Spleen (tissue), 11 donors: Measurements from ENCODE around the gene UFSP2. TPM values are rescaled to one million over a fixed set of nuclear protein-coding genes. Genes with fewer than 3 reads are reported as not detected.
A peak's percentile ranks its signal among the peaks of the same experiment; 100 is the strongest.

ENCODE experiments used
- DNase-seq: peaks from one replicate; pipeline ENCODE4 v3.0.0-alpha.2; 2020
- H3K27ac ChIP-seq, 8 donors: fragments of 200-600 bp; sonication (generic) in 7 of 8; 1 replicate in 4 of 8; 2 replicates in 4 of 8; pipeline versions ENCODE4 v1.5.0 to v1.8.0; 2016 to 2021; ENCODE audit warnings: inconsistent platforms in 4 of 8, mild to moderate bottlenecking in 4 of 8, moderate library complexity in 1 of 8
- H3K27me3 ChIP-seq, 7 donors: fragments of 200-600 bp; sonication (generic) in 6 of 7; replicated peaks in 1 of 7; 1 replicate in 4 of 7; 2 replicates in 3 of 7; pipeline versions ENCODE4 v1.5.0 to v1.8.0; 2016 to 2021; ENCODE audit warnings: inconsistent platforms in 3 of 7, mild to moderate bottlenecking in 1 of 7
- H3K36me3 ChIP-seq, 6 donors: fragments of 200-600 bp; sonication (generic) in 5 of 6; 1 replicate in 4 of 6; 2 replicates in 2 of 6; pipeline versions ENCODE4 v1.5.0 to v1.8.0; 2016 to 2021; ENCODE audit warnings: inconsistent platforms in 2 of 6
- H3K4me1 ChIP-seq, 6 donors: fragments of 200-600 bp; sonication (generic) in 5 of 6; 1 replicate in 3 of 6; 2 replicates in 3 of 6; pipeline versions ENCODE4 v1.5.0 to v1.8.0; 2016 to 2021; ENCODE audit warnings: inconsistent platforms in 3 of 6
- H3K4me3 ChIP-seq, 8 donors: fragments of 200-600 bp; sonication (generic) in 7 of 8; 1 replicate in 4 of 8; 2 replicates in 4 of 8; pipeline versions ENCODE4 v1.5.0 to v1.8.0; 2016 to 2021; ENCODE audit warnings: inconsistent platforms in 4 of 8, mild to moderate bottlenecking in 4 of 8, moderate library complexity in 2 of 8
- H3K9me3 ChIP-seq, 8 donors: fragments of 200-600 bp; sonication (generic) in 7 of 8; 1 replicate in 4 of 8; 2 replicates in 4 of 8; pipeline versions ENCODE4 v1.5.0 to v1.8.0; 2016 to 2021; ENCODE audit warnings: inconsistent platforms in 4 of 8
- POLR2A ChIP-seq, 3 donors: fragments of 450-650 bp; IDR thresholded peaks; one replicate each; pipeline ENCODE4 v1.5.1; 2017; ENCODE audit warnings: antibody characterized with exemption in 3 of 3, mild to moderate bottlenecking in 1 of 3
- POLR2AphosphoS5 ChIP-seq, 3 donors: sonication (generic); formaldehyde crosslinking; IDR thresholded peaks; one replicate each; pipeline ENCODE4 v1.5.1; 2017; ENCODE audit warnings: antibody characterized with exemption in 3 of 3
- WGBS, 5 donors: extraction: QIAGEN DNeasy Blood & Tissue Kit in 3 of 5; methylation state at CpG; one replicate each; pipeline versions ENCODE4 v1.1.5 to v1.1.7; 2013 to 2018; 5-methylcytosine and 5-hydroxymethylcytosine counted together
- intact Hi-C: fragments of 100-400 bp; cut with DNase I; formaldehyde crosslinking; loops from one replicate; pipeline ENCODE4 v1.15.0; 2023; ENCODE audit warnings: low total_unique reads
- polyA plus RNA-seq, 3 donors: library from polyadenylated mRNA; stranded (reverse); fragments of 200-250 nt; gene quantifications; one replicate each; pipeline ENCODE4 v1.2.1, GENCODE V29; 2013
- total RNA-seq, 7 donors: library from RNA; depleted of rRNA in 3 of 7; stranded (reverse); fragments of >200 nt in 3 of 7; fragmentation: NEBNext Ultra II Directional in 4 of 7; extraction: Animal tissue kit (Norgen Biotek cat#: 25700) in 4 of 7; gene quantifications; one replicate each; pipeline versions ENCODE4 v1.1.0 to v1.2.1, GENCODE V29; 2016 to 2021
- TF ChIP-seq, protein P1 (sequence below), 11 experiments: fragments of 200-600 bp in 7 of 11; fragments of 450-650 bp in 4 of 11; sonication (generic) in 4 of 11; IDR thresholded peaks in 8 of 11; conservative IDR thresholded peaks in 3 of 11; 1 replicate in 7 of 11; 2 replicates in 4 of 11; pipeline versions ENCODE4 v1.4.0 to v1.8.0; 2016 to 2021; ENCODE audit warnings: antibody characterized with exemption in 11 of 11, inconsistent platforms in 4 of 11, mild to moderate bottlenecking in 1 of 11
- donor health status: healthy with polysubstance abuse.
- donor health status: DM: no; HTN: no; CAD: no; lungs with moderate emphysema.
- donor health status: DM: no; HTN: no; CAD: no.
- donor health status: Bipolar disorder and iron deficiency.
- donor health status: healthy.
- donor health status: DM: no; HTN: no; CAD: no.
- donor health status: DM: yes; HTN: yes; CAD: no.

The UFSP2 gene
- total and polyA plus RNA-seq, 10 donors, result 11.0 to 44.1 (median 25.0) TPM

- peaks cover 0 to 18% (median 5%) of the 10 kb centered on the region in 6 donors for H3K36me3 ChIP-seq
- H3K27me3 ChIP-seq, result no peaks in the 10 kb centered on the region
- no peak for TF ChIP-seq POLR2AphosphoS5 (IDR thresholded peaks at IDR 0.05)
- TF ChIP-seq, protein P1, sequence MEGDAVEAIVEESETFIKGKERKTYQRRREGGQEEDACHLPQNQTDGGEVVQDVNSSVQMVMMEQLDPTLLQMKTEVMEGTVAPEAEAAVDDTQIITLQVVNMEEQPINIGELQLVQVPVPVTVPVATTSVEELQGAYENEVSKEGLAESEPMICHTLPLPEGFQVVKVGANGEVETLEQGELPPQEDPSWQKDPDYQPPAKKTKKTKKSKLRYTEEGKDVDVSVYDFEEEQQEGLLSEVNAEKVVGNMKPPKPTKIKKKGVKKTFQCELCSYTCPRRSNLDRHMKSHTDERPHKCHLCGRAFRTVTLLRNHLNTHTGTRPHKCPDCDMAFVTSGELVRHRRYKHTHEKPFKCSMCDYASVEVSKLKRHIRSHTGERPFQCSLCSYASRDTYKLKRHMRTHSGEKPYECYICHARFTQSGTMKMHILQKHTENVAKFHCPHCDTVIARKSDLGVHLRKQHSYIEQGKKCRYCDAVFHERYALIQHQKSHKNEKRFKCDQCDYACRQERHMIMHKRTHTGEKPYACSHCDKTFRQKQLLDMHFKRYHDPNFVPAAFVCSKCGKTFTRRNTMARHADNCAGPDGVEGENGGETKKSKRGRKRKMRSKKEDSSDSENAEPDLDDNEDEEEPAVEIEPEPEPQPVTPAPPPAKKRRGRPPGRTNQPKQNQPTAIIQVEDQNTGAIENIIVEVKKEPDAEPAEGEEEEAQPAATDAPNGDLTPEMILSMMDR (IDR thresholded peaks at IDR 0.05 in 8 of 11, conservative IDR thresholded peaks at IDR 0.05 in 3 of 11), result no peak
- TF ChIP-seq POLR2A (IDR thresholded peaks at IDR 0.05), result no peak
- no peaks in the 10 kb centered on the region for H3K9me3 ChIP-seq
- H3K4me1 ChIP-seq, result peaks cover 13 to 49% (median 22%) of the 10 kb centered on the region in 6 donors
- intact Hi-C loops, result no loop called here
- WGBS, 5 donors, result 15 to 22% (median 20%) methylated on average over 13 of the region's 13 CpGs
- peak overlapping the region; percentile 60 to 85 (median 74) for H3K4me3 ChIP-seq
- H3K27ac ChIP-seq, result peak overlapping the region; percentile 93 to 99 (median 97)
- DNase-seq, result no peak
Observed at GRCh38 chr4:185424905-185425646, 688 bp downstream of the UFSP2 start.

- 75 to 86% (median 75%) methylated on average over 2 of the region's 2 CpGs for WGBS, 5 donors
- DNase-seq, result no peak
- Histone ChIP-seq H3K9me3 (no peaks in the 10 kb centered on the region), H3K4me1 (peaks cover 13 to 49% (median 23%) of the 10 kb centered on the region in 6 donors), H3K27ac (no peak overlapping the region), H3K4me3 (no peak overlapping the region), H3K36me3 (peaks cover 0 to 47% (median 18%) of the 10 kb centered on the region in 6 donors), H3K27me3 (no peaks in the 10 kb centered on the region)
- intact Hi-C loops, result no loop called here
- TF ChIP-seq, protein P1 (IDR thresholded peaks at IDR 0.05 in 8 of 11, conservative IDR thresholded peaks at IDR 0.05 in 3 of 11), result no peak
- TF ChIP-seq POLR2AphosphoS5 (IDR thresholded peaks at IDR 0.05) (no peak), POLR2A (IDR thresholded peaks at IDR 0.05) (no peak)
Observed at GRCh38 chr4:185421366-185422124, 4.2 kb downstream of the UFSP2 start.

DNA sequence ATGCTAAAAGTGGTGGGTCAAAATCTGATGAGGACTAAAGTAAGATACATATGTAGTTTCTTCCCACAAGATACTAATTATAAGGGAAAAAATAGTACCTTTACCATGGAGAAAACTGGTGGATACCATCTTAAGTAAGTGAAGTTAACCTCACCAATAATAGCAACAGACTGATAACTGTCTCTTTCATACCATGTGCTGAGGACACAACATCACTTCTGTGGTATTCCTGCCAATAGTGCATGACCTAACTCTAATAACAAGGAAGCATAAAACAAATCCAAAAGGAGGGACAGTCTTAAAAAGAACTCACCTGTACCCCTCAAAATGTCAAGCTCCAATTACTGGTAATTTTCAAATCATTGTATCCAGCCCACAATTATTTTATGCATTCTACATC, 8.8 kb downstream of the UFSP2 start:
- H3K36me3 ChIP-seq, result peaks cover 0 to 88% (median 39%) of the 10 kb centered on the region in 6 donors
- H3K27ac ChIP-seq, result no peak overlapping the region
- TF ChIP-seq, protein P1 (IDR thresholded peaks at IDR 0.05 in 8 of 11, conservative IDR thresholded peaks at IDR 0.05 in 3 of 11), result no peak
- TF ChIP-seq POLR2A (IDR thresholded peaks at IDR 0.05), result no peak
- no peak for TF ChIP-seq POLR2AphosphoS5 (IDR thresholded peaks at IDR 0.05)
- intact Hi-C loops, result no loop called here
- peaks cover 0 to 12% (median 1%) of the 10 kb centered on the region in 6 donors for H3K4me1 ChIP-seq
- no peaks in the 10 kb centered on the region for H3K27me3 ChIP-seq
- no peak for DNase-seq
- H3K9me3 ChIP-seq, result no peaks in the 10 kb centered on the region
- no peak overlapping the region for H3K4me3 ChIP-seq

GRCh38 chr4:185412412-185412811, 13.4 kb downstream of the UFSP2 start:
- intact Hi-C loops, result no loop called here
- no peaks in the 10 kb centered on the region for H3K27me3 ChIP-seq
- peaks cover 0 to 10% (median 0%) of the 10 kb centered on the region in 6 donors for H3K4me1 ChIP-seq
- DNase-seq, result no peak
- peaks cover 0 to 87% (median 41%) of the 10 kb centered on the region in 6 donors for H3K36me3 ChIP-seq
- no peaks in the 10 kb centered on the region for H3K9me3 ChIP-seq
- peak overlapping the region in 3 of 8 donors; percentile 12 to 36 (median 14) for H3K27ac ChIP-seq
- TF ChIP-seq POLR2AphosphoS5 (IDR thresholded peaks at IDR 0.05), result no peak
- WGBS, 5 donors, result 83 to 90% (median 90%) methylated on average over 5 of the region's 5 CpGs
- H3K4me3 ChIP-seq, result no peak overlapping the region
